GM12801 (cell line): ENCODE data around the gene CP.

Source experiments
- CTCF ChIP-seq: IDR thresholded peaks from one replicate; pipeline ENCODE4 v1.5.1; 2011; ENCODE audit warnings: control low read depth; ENCODE audit not compliant: insufficient read length; ENCODE audit errors: extremely low read depth

Gene CP

GRCh38 chr3:149151843-149152242, 69.8 kb downstream of the CP start:
- TF ChIP-seq CTCF: no peak

- TF ChIP-seq CTCF: no peak
These were observed 71.2 kb downstream of the CP start for GRCh38 chr3:149150436-149150835.

GRCh38 chr3:149145974-149146373, 75.7 kb downstream of the CP start:
- no peak for TF ChIP-seq CTCF

GRCh38 chr3:149145356-149145755, 76.3 kb downstream of the CP start:
- TF ChIP-seq CTCF: no peak

- TF ChIP-seq CTCF: no peak
These were observed 78.9 kb downstream of the CP start for GRCh38 chr3:149142682-149143081.

GRCh38 chr3:149134575-149134974, 87.1 kb downstream of the CP start:
- TF ChIP-seq CTCF: no peak

- no peak for TF ChIP-seq CTCF
These were observed 90.0 kb downstream of the CP start for GRCh38 chr3:149131589-149131988.
